GM18868 (cell line): ENCODE measurements around the gene ZNF69.

Experiments
- ATAC-seq: cut with Tn5 transposase; IDR thresholded peaks from one replicate; pipeline ENCODE4 v1.9.1; 2021; ENCODE audit warnings: mild to moderate bottlenecking, moderate library complexity; ENCODE audit not compliant: unreplicated experiment

Gene ZNF69

DNA sequence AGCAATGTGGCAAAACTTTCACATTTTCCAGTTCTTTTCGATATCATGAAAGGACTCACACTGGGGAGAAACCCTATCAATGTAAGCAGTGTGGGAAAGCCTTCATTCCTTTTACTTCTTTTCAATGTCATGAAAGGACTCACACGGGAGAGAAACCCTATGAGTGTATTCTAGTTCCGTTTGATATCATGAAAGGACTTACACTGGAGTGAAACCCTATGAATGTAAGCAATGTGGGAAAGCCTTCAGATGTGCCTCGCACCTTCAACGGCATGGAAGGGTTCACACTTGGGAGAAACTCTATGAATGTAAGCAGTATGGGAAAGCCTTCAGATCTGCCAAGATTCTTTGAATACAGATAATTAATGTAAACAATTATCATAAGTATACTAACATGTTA lies 62.7 kb downstream of the ZNF69 start:
- no peak for ATAC-seq
